Measurements from ENCODE around the gene DGKK.
"Not testable (repeated sequence)": the region's sequence is repeated elsewhere in the genome, so short reads cannot be mapped to it uniquely, and the experiment has no call there.

DGKK gene

GRCh38 chrX:50431623-50432022, 39.0 kb downstream of the DGKK start:
- no peak for DNase-seq (ENCODE audit: low spot score)

- DNase-seq (ENCODE audit: low spot score), result no peak
Measured at GRCh38 chrX:50430917-50431575, 39.6 kb downstream of the DGKK start.

GRCh38 chrX:50428174-50428573, 42.5 kb downstream of the DGKK start:
- DNase-seq (ENCODE audit: low spot score), result no peak

GRCh38 chrX:50407976-50408375, 62.6 kb downstream of the DGKK start:
- no peak for DNase-seq (ENCODE audit: low spot score)

DNA sequence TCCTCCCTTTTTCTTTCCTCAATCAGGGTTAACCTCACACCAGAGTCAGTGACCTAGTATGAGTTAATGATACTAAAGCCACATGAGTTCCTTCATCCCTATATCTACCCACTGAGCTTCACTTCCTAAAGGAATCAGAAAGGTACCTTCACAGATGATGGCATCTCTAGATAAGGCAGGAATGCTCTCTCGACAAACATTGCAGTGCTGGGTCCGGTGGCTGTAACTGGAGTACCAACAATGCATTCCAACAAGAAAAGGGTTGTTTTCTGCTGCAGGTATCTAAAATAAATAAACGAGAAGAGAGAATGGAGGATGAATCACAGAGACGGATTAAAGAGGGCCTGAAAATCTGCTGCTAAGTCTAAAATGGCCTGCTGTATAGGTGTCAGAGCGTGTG, 66.7 kb downstream of the DGKK start:
- DNase-seq (ENCODE audit: low spot score), result no peak

DNA sequence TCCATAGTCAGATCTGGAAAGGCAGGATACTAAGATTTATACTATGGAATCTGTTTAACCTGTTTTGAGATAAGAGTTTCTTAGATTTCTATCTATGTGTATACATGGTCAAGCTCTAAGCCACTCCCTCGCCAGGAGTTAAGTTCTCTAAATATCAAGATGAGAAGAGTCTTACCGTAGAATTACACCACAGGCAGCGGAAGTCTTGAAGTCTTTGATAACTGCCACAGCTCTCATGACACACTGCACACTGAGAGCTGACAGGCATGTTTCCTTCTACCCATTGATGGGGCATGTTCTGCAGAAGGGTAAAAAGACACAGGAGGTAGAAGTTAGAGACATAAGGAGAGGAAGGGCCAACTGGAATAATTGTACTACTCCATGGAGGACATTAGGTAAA, 67.7 kb downstream of the DGKK start:
- DNase-seq (ENCODE audit: low spot score), result no peak

- DNase-seq (ENCODE audit: low spot score), result no peak
Measured at GRCh38 chrX:50393902-50394301, 76.7 kb downstream of the DGKK start.

GRCh38 chrX:50386520-50386919, 84.1 kb downstream of the DGKK start:
- DNase-seq (ENCODE audit: low spot score), result no peak

GRCh38 chrX:50381729-50382415, 88.8 kb downstream of the DGKK start:
- no peak for DNase-seq (ENCODE audit: low spot score)

- DNase-seq (ENCODE audit: low spot score), result no peak
Measured at GRCh38 chrX:50375481-50376267, 95.0 kb downstream of the DGKK start.

DNA sequence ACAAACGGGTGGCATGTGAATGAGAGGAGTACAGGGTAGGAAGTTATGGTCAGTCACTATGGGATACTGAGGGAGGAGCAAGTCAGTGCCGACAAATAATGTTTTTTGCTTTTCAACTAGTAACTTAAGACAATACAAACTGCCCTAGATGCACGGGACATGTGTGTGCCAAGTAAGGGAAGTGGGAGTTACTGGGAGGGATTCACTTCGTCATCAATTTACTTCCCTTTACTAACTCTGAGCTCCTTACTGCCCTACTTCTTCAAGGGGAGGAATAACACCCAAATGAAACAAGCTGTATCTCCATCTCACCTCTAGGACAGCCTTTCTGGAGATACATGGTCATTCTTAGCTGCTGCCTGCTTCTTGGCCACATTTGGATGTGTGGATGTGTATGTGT, 97.7 kb downstream of the DGKK start:
- no peak for DNase-seq (ENCODE audit: low spot score)

DNA sequence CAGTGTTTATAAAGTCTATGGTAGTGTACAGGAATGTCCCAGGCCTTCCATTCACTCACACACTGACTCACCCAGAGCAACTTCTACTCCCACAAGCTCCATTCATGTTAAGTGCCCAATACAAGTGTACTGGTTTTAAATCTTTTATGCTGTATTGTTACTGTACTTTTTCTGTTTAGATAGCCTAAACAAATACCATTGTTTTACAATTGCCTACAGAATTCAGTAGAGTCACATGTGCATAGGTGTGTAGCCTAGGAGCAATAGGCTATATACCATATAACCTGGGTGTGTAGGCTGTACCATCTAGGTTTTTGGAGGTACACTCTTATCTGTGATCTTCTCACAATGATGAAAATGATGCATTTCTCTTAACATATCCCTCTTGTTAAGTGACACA, 126.7 kb downstream of the DGKK start:
- no peak for DNase-seq (ENCODE audit: low spot score)

- no peak for DNase-seq (ENCODE audit: low spot score)
Measured at GRCh38 chrX:50333308-50333707, 137.3 kb downstream of the DGKK start.

DNA sequence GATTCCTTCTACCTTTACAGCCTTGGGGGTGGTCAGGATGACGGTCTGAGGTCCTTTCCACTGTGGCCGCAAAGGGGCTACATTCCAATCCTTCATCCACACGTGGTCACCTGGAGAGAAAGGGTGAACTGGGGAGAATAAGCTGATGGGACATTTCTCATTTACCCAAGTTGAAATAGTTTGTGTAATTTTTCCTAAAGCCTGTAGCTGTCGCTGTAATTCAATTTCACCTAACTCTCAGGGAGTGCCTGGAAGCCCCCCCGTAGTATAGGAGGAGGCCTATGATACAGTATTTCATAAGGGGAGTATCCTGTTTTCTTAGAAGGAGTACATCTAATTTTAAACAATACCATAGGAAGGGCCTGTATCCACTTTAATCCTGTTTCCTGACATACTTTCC, 138.0 kb downstream of the DGKK start:
- DNase-seq (ENCODE audit: low spot score), result not testable (repeated sequence)

DNA sequence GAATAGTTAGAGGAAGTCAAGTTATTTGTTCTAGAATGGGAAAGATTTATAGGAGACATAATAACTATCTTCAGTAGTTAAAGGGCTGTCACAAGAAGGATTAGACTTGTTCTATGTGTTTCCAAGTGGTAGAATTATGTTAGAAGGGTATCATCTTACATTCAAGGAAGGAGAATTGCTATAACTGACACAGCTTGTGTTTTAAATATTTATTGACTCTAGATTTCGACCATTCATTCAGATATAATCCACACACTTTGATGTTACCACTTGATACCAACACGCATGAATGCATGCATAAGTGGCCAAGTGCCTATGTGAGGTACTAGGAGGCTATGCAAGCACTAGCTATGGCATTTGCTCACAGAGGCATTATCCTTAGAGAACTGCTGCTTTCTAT, 143.4 kb downstream of the DGKK start:
- DNase-seq (ENCODE audit: low spot score), result no peak

All from globus pallidus (tissue), 1 donor.